Measurements from ENCODE around the gene COG8.

DNA sequence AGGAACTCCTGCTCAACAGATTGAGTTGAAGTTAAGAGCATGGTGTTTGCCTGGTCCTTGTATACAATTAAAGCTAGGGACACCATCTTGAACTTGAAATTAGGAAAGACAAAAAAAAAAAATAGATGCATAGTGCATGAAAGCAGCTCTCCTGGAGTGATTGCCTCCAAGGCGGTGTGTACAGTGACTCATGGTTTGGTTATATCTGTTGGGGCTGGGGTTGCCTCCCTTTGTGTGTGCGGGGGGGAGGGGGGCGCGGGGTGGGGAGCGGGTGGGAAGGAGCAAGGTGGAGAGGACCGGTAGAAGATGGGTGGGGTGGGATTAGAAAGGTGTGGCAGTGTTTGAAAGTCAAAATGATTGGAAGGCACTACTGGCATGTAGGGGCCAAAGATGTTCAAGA is 8.9 kb upstream of the COG8 start:
- no peak for TF ChIP-seq EZH2 (IDR thresholded peaks at IDR 0.05; ENCODE audit: borderline replicate concordance, low read depth, low read length)
- TF ChIP-seq, protein P1, sequence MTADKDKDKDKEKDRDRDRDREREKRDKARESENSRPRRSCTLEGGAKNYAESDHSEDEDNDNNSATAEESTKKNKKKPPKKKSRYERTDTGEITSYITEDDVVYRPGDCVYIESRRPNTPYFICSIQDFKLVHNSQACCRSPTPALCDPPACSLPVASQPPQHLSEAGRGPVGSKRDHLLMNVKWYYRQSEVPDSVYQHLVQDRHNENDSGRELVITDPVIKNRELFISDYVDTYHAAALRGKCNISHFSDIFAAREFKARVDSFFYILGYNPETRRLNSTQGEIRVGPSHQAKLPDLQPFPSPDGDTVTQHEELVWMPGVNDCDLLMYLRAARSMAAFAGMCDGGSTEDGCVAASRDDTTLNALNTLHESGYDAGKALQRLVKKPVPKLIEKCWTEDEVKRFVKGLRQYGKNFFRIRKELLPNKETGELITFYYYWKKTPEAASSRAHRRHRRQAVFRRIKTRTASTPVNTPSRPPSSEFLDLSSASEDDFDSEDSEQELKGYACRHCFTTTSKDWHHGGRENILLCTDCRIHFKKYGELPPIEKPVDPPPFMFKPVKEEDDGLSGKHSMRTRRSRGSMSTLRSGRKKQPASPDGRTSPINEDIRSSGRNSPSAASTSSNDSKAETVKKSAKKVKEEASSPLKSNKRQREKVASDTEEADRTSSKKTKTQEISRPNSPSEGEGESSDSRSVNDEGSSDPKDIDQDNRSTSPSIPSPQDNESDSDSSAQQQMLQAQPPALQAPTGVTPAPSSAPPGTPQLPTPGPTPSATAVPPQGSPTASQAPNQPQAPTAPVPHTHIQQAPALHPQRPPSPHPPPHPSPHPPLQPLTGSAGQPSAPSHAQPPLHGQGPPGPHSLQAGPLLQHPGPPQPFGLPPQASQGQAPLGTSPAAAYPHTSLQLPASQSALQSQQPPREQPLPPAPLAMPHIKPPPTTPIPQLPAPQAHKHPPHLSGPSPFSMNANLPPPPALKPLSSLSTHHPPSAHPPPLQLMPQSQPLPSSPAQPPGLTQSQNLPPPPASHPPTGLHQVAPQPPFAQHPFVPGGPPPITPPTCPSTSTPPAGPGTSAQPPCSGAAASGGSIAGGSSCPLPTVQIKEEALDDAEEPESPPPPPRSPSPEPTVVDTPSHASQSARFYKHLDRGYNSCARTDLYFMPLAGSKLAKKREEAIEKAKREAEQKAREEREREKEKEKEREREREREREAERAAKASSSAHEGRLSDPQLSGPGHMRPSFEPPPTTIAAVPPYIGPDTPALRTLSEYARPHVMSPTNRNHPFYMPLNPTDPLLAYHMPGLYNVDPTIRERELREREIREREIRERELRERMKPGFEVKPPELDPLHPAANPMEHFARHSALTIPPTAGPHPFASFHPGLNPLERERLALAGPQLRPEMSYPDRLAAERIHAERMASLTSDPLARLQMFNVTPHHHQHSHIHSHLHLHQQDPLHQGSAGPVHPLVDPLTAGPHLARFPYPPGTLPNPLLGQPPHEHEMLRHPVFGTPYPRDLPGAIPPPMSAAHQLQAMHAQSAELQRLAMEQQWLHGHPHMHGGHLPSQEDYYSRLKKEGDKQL (CRISPR knock-in tag; IDR thresholded peaks at IDR 0.05; ENCODE audit: borderline replicate concordance): no peak
- TF ChIP-seq CHD1 (IDR thresholded peaks at IDR 0.05; ENCODE audit: low read length): no peak
- TF ChIP-seq ZFP36 (IDR thresholded peaks at IDR 0.05; ENCODE audit: low read depth, low read length, partially characterized antibody): no peak
- TF ChIP-seq, protein P2, sequence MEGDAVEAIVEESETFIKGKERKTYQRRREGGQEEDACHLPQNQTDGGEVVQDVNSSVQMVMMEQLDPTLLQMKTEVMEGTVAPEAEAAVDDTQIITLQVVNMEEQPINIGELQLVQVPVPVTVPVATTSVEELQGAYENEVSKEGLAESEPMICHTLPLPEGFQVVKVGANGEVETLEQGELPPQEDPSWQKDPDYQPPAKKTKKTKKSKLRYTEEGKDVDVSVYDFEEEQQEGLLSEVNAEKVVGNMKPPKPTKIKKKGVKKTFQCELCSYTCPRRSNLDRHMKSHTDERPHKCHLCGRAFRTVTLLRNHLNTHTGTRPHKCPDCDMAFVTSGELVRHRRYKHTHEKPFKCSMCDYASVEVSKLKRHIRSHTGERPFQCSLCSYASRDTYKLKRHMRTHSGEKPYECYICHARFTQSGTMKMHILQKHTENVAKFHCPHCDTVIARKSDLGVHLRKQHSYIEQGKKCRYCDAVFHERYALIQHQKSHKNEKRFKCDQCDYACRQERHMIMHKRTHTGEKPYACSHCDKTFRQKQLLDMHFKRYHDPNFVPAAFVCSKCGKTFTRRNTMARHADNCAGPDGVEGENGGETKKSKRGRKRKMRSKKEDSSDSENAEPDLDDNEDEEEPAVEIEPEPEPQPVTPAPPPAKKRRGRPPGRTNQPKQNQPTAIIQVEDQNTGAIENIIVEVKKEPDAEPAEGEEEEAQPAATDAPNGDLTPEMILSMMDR (IDR thresholded peaks at IDR 0.05 in 2 of 3, conservative IDR thresholded peaks at IDR 0.05 in 1 of 3; ENCODE audit: insufficient read depth in 2 of 3, low read depth in 1 of 3, low read length in 3 of 3): no peak
- TF ChIP-seq ZZZ3 (IDR thresholded peaks at IDR 0.05): no peak
- TF ChIP-seq, protein P3, sequence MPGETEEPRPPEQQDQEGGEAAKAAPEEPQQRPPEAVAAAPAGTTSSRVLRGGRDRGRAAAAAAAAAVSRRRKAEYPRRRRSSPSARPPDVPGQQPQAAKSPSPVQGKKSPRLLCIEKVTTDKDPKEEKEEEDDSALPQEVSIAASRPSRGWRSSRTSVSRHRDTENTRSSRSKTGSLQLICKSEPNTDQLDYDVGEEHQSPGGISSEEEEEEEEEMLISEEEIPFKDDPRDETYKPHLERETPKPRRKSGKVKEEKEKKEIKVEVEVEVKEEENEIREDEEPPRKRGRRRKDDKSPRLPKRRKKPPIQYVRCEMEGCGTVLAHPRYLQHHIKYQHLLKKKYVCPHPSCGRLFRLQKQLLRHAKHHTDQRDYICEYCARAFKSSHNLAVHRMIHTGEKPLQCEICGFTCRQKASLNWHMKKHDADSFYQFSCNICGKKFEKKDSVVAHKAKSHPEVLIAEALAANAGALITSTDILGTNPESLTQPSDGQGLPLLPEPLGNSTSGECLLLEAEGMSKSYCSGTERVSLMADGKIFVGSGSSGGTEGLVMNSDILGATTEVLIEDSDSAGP (CRISPR knock-in tag; IDR thresholded peaks at IDR 0.05): no peak
- TF ChIP-seq, protein P4, sequence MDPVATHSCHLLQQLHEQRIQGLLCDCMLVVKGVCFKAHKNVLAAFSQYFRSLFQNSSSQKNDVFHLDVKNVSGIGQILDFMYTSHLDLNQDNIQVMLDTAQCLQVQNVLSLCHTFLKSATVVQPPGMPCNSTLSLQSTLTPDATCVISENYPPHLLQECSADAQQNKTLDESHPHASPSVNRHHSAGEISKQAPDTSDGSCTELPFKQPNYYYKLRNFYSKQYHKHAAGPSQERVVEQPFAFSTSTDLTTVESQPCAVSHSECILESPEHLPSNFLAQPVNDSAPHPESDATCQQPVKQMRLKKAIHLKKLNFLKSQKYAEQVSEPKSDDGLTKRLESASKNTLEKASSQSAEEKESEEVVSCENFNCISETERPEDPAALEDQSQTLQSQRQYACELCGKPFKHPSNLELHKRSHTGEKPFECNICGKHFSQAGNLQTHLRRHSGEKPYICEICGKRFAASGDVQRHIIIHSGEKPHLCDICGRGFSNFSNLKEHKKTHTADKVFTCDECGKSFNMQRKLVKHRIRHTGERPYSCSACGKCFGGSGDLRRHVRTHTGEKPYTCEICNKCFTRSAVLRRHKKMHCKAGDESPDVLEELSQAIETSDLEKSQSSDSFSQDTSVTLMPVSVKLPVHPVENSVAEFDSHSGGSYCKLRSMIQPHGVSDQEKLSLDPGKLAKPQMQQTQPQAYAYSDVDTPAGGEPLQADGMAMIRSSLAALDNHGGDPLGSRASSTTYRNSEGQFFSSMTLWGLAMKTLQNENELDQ (CRISPR knock-in tag; IDR thresholded peaks at IDR 0.05; ENCODE audit: borderline replicate concordance): no peak
- no peak for TF ChIP-seq TAL1 (IDR thresholded peaks at IDR 0.05)
- TF ChIP-seq POLR2AphosphoS5 (IDR thresholded peaks at IDR 0.05; ENCODE audit: control insufficient read depth, insufficient read depth, low read depth, low read length): no peak
- TF ChIP-seq, protein P5, sequence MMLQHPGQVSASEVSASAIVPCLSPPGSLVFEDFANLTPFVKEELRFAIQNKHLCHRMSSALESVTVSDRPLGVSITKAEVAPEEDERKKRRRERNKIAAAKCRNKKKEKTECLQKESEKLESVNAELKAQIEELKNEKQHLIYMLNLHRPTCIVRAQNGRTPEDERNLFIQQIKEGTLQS (IDR thresholded peaks at IDR 0.05): no peak
- TF ChIP-seq, protein P5 (CRISPR knock-in tag; conservative IDR thresholded peaks at IDR 0.05): no peak
- no peak for TF ChIP-seq RBM25 (IDR thresholded peaks at IDR 0.05; ENCODE audit: low read depth, low read length, severe bottlenecking)
- TF ChIP-seq, protein P6, sequence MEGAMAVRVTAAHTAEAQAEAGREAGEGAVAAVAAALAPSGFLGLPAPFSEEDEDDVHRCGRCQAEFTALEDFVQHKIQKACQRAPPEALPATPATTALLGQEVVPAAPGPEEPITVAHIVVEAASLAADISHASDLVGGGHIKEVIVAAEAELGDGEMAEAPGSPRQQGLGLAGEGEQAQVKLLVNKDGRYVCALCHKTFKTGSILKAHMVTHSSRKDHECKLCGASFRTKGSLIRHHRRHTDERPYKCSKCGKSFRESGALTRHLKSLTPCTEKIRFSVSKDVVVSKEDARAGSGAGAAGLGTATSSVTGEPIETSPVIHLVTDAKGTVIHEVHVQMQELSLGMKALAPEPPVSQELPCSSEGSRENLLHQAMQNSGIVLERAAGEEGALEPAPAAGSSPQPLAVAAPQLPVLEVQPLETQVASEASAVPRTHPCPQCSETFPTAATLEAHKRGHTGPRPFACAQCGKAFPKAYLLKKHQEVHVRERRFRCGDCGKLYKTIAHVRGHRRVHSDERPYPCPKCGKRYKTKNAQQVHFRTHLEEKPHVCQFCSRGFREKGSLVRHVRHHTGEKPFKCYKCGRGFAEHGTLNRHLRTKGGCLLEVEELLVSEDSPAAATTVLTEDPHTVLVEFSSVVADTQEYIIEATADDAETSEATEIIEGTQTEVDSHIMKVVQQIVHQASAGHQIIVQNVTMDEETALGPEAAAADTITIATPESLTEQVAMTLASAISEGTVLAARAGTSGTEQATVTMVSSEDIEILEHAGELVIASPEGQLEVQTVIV (CRISPR knock-in tag; IDR thresholded peaks at IDR 0.05; ENCODE audit: borderline replicate concordance): no peak

Measured in K562 (cell line).